ENCODE results near the gene CD38.
"Not testable (repeated sequence)": the region's sequence is repeated elsewhere in the genome, so short reads cannot be mapped to it uniquely, and the experiment has no call there.

Gene CD38

GRCh38 chr4:15802497-15802896, 24.4 kb downstream of the CD38 start:
- not testable (repeated sequence) for DNase-seq

DNA sequence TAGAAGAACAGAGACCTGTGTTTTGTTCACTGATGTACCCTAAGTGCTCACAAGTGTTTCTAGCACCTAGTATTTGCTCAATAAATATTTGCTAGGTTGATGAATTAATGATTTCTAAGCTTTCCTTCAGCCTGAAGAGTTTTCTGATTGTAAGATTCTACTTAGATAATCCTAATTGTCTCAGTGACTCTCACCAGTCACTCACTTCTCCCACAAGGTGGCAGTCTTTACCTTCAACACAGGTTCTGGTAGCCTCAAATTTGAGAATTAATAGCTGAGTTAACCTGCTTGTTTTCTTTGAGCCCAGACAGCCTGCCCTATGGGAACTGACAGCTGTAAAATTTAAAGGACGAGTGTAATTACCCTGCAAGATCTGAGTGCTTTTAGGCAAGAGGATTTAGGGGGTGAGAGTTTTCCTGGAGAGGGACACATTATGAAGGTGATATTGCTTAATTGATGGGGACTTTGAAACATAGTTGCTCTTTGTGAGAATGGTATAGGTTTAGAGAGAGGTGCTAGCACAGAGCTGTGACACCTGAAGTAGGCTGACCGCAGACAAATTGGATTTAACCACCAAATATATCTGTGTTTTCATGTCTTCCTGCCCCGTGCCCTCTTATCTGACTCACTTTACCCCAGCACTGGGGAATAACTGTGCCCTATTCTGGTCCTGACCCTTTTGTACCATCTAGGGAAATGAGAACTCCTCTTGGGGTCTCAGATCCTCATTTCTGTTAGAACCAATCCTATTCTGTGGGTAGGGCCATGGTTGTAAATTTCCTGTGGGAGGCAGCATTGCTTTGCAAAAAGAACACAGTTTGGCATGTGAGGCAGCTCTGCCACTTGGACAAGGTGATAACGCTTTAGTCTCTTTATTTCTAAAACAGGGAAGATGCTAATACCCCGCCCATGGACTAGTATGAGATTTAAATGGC, 27.7 kb downstream of the CD38 start:
- no peak for DNase-seq

- DNase-seq = no peak
These were observed 30.9 kb downstream of the CD38 start for GRCh38 chr4:15809058-15809457.

GRCh38 chr4:15809466-15809865, 31.3 kb downstream of the CD38 start:
- no peak for DNase-seq

DNA sequence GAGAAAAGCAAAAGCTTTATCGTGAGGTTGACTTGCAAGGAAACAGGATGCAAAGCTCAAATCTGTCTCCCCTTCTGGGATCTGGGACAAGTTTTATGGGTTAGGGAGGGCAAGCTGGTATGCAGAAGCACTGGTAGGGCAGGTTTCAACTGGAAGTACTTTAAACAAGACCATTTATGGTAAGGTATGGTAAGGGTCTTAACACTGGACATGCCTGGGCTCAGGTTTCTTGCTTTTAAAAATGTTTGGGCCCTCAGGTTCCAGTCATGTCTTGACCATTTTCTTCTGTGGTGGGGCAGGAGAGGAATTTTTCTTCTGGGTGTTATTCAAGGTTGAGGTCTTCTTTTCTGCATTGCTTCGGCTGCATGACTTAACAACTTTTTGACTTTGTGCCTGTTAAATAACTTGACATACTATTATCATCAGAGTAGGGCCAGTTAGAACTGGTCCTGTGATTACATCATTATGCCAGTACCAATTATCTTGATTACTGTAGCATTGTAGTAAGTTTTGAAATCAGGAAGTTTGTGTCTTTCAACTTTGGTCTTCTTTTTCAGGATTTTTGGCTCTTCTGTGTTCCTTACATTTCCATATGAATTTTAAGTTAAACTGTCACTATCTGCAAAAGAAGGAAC, 33.7 kb downstream of the CD38 start:
- no peak for DNase-seq

- no peak for DNase-seq
These were observed 54.7 kb downstream of the CD38 start for GRCh38 chr4:15832523-15833451.

GRCh38 chr4:15833801-15834200, 55.7 kb downstream of the CD38 start:
- no peak for DNase-seq

- DNase-seq = no peak
These were observed 58.2 kb downstream of the CD38 start for GRCh38 chr4:15836362-15836761.

GRCh38 chr4:15837591-15837990, 59.5 kb downstream of the CD38 start:
- DNase-seq = no peak

GRCh38 chr4:15841194-15841730, 63.1 kb downstream of the CD38 start:
- not testable (repeated sequence) for DNase-seq

DNA sequence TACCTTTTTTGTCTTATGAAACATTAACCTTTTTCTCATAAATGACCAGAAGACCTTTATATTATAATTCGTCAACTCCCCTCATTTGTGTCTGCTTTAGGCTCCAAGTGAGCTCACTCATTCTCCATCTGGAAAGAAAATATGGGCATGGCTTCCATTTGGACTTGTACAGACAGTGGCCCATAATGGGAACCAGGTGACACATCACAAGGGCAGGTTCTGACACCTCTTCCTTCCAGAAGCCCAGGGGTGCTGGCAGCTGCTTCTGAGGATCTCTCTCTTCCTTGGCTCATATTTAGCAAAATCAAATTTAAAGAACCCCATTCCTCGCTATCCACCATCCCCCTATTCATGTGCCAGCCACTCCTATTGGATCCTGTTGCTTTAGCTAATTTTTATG, 69.6 kb downstream of the CD38 start:
- no peak for DNase-seq

DNA sequence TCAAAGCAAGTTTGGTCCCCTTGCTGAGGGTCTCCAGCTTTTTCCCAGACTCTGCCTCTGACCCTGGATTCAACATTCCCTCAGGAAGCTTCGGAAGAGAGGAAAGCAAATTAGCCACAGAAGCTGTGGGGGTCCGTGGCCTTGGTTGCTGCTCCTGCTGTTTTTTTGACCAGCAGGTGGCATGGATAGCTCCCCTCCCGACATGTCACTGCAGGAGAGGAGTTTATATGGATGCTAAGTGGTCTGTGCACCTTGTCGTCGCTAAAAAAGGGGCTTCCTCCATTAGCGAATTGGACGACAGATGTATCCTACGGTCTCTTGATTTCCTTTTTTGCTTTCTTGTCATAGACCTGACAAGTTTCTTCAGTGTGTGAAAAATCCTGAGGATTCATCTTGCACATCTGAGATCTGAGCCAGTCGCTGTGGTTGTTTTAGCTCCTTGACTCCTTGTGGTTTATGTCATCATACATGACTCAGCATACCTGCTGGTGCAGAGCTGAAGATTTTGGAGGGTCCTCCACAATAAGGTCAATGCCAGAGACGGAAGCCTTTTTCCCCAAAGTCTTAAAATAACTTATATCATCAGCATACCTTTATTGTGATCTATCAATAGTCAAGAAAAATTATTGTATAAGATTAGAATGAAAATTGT, 70.2 kb downstream of the CD38 start:
- DNase-seq = no peak

DNA sequence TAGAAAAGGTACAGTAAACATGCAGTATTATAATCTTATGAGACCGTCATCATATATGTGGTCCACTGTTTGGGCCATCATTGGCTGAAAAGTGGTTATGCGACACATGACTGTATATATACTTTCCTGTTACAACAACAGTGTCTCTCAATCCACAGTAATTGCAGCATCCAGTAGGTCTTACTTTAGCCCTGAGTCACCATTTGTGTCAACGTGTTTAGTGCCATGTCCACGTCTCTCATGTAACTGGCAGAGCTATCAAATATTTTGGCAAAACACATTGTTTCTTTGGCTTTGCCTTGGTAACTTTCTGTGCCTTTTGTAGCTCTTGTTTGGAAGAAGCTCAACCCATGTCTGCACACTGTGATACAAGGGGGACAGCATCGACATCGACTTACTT, 73.8 kb downstream of the CD38 start:
- no peak for DNase-seq

DNA sequence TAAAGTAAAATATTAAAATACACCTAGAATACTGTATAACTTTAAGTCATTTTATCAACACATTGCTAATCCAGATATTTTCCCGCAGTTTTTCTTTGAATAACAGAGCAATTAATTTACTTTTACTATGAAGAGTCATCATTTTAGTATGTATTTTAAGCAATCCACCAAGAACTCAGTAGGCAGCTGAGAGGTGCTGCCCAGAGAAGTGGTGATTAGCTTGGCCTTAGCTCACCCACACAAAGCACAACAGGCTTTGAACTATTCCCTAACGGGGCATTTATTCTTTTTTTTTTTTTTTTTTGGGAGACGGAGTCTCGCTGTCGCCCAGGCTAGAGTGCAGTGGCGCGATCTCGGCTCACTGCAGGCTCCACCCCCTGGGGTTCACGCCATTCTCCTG, 74.4 kb downstream of the CD38 start:
- DNase-seq = no peak

DNA sequence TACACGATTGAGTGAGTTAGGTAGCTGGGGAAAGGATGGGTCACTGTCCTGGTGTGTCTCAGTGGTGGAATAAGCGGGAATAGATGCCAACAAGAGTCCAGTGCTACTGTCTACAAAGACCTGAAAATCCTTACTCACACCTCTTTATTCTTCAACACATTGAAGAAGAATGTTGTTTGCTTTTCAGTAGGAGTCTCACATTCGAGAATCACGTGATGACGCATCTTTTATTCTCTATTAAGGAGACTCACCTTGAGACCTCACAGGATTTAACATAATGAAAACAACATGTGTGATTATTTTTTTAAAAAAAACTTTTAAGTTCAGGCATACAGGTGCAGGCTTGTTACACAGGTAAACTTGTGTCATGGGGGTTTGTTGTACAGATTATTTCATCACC, 75.2 kb downstream of the CD38 start:
- no peak for DNase-seq

DNA sequence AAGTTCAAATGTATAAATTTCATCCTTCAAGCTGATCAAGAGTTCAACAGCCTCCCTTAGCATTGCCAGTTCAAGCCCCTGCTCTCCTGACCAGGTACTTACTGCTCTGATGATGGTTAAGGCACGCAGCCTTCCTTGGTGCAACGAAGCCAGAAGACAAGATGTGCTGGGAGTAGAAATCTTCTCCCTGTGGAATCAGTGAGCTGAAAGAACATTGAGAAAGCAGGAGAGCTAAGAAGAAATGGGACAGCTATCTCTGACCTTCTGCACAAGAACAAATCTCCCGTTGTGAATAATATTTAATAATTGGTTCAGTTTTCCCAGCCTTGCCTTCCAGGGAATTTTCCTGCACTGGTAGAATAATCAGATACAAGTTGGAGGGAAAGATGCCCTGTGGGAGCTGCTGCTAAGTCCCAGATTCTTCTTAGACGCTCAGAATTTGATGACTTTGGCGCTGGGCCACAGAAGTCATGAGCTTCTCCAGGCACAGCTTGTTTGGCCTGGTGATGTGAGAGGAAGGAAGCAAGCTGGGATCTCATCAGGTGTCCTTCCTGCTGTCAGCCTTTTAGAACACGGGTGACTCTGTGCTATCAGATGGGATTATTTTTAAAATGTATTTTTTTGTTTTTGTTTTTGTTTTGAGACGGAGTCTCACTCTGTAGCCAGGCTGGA, 77.8 kb downstream of the CD38 start:
- no peak for DNase-seq

GRCh38 chr4:15861198-15861597, 83.1 kb downstream of the CD38 start:
- DNase-seq = not testable (repeated sequence)

GRCh38 chr4:15864651-15865566, 86.8 kb downstream of the CD38 start:
- no peak for DNase-seq

DNA sequence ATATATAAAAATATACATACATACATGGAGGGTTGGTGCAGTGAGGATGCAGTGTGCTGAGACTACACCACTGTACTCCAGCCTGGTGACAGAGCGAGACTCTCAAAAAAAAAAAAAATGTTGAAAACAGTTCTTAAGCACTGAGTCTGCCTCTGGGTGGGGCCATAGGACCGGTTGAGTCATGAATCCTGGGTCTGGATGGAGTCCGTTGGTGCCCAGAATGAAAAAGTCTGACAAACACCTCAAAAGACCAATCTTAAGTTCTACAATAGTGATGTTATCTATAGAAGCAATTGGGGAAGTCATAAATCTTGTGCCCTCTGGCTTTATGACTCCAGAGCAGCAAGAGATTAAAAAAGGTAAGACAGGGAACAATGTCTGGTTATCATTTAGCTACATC, 90.0 kb downstream of the CD38 start:
- DNase-seq = no peak

- DNase-seq = no peak
These were observed 90.8 kb downstream of the CD38 start for GRCh38 chr4:15868826-15869413.

Measured in activated CD4-positive, alpha-beta T cell treated with anti-CD3 and anti-CD28 coated beads for 1 hour (primary cell).